Endothelial cell of umbilical vein (primary cell): ENCODE results near the gene BTN3A1.

ENCODE experiments used
- CTCF ChIP-seq, 2 donors: IDR thresholded peaks; 1 replicate in 1 of 2; 2 replicates in 1 of 2; pipeline ENCODE4 v1.5.1; 2011; ENCODE audit warnings: low read length in 2 of 2, mild to moderate bottlenecking in 2 of 2, moderate library complexity in 2 of 2, control low read depth in 1 of 2, inconsistent platforms in 1 of 2, low read depth in 1 of 2; ENCODE audit not compliant: insufficient read depth in 1 of 2; ENCODE audit errors: extremely low read depth in 1 of 2
- EZH2 ChIP-seq: IDR thresholded peaks from 2 replicates; pipeline ENCODE4 v1.6.1; 2012; ENCODE audit warnings: borderline replicate concordance, low read depth, mild to moderate bottlenecking, moderate library complexity, low read length, inconsistent platforms; ENCODE audit not compliant: severe bottlenecking
- FOS ChIP-seq: IDR thresholded peaks from 2 replicates; pipeline ENCODE4 v1.6.1; 2011; ENCODE audit warnings: mild to moderate bottlenecking, low read length, moderate library complexity, borderline replicate concordance; ENCODE audit not compliant: insufficient read depth
- JUN ChIP-seq: IDR thresholded peaks from 2 replicates; pipeline ENCODE4 v1.6.1; 2011; ENCODE audit warnings: borderline replicate concordance, low read depth; ENCODE audit not compliant: insufficient read length, insufficient read depth
- MAX ChIP-seq: IDR thresholded peaks from 2 replicates; pipeline ENCODE4 v1.6.1; 2011; ENCODE audit not compliant: insufficient read depth, insufficient read length
- MYC ChIP-seq: IDR thresholded peaks from one replicate; pipeline ENCODE4 v1.6.1; 2011; ENCODE audit warnings: mild to moderate bottlenecking, low read depth, low read length
- POLR2A ChIP-seq: IDR thresholded peaks from 2 replicates; pipeline ENCODE4 v1.6.1; 2012; ENCODE audit warnings: low read depth, mild to moderate bottlenecking, control low read depth, low read length
- POLR2AphosphoS5 ChIP-seq: IDR thresholded peaks from 2 replicates; pipeline ENCODE4 v1.6.1; 2012; ENCODE audit warnings: low read depth, mild to moderate bottlenecking, control low read depth, low read length, moderate library complexity; ENCODE audit not compliant: insufficient read depth

- TF ChIP-seq CTCF (IDR thresholded peaks at IDR 0.05; ENCODE audit: extremely low read depth in 1 of 2, insufficient read depth in 1 of 2, low read depth in 1 of 2, low read length in 2 of 2) (no peak), EZH2 (no peak), POLR2AphosphoS5 (no peak), JUN (no peak), MAX (no peak), POLR2A (no peak), FOS (no peak), MYC (no peak)
Observed at GRCh38 chr6:26422329-26422728, 20.3 kb downstream of the BTN3A1 start.
